Liver (tissue), 9 donors: Measurements from ENCODE around the gene ZNF326. TPM values are rescaled to one million over a fixed set of nuclear protein-coding genes. Genes with fewer than 3 reads are reported as not detected.

Source experiments
- DNase-seq: peaks from one replicate; pipeline ENCODE4 v3.0.0-alpha.2; 2017; ENCODE audit warnings: low spot score
- H3K27ac ChIP-seq, 2 donors: one replicate each; pipeline ENCODE4 v1.7.0; 2013; ENCODE audit warnings: inconsistent platforms in 2 of 2, low read length in 2 of 2, control low read depth in 1 of 2, low read depth in 1 of 2, mild to moderate bottlenecking in 1 of 2
- H3K27me3 ChIP-seq, 4 donors: one replicate each; pipeline versions ENCODE4 v1.6.1 to v1.7.0; 2013; ENCODE audit warnings: low read length in 3 of 4, inconsistent platforms in 1 of 4, mild to moderate bottlenecking in 1 of 4, moderate library complexity in 1 of 4; ENCODE audit not compliant: control insufficient read depth in 4 of 4, insufficient read depth in 4 of 4
- H3K36me3 ChIP-seq, 4 donors: one replicate each; pipeline versions ENCODE4 v1.6.1 to v1.7.0; 2013; ENCODE audit warnings: low read length in 3 of 4, mild to moderate bottlenecking in 3 of 4, low read depth in 1 of 4, moderate library complexity in 1 of 4; ENCODE audit not compliant: control insufficient read depth in 4 of 4, insufficient read depth in 3 of 4
- H3K4me1 ChIP-seq, 4 donors: one replicate each; pipeline versions ENCODE4 v1.6.1 to v1.7.0; 2013; ENCODE audit warnings: low read length in 3 of 4, mild to moderate bottlenecking in 3 of 4, moderate library complexity in 1 of 4; ENCODE audit not compliant: control insufficient read depth in 4 of 4, insufficient read depth in 4 of 4
- H3K4me3 ChIP-seq, 3 donors: one replicate each; pipeline versions ENCODE4 v1.6.1 to v1.7.0; 2013; ENCODE audit warnings: low read length in 3 of 3, control low read depth in 1 of 3, low read depth in 1 of 3, mild to moderate bottlenecking in 1 of 3
- H3K9ac ChIP-seq, 2 donors: one replicate each; pipeline ENCODE4 v1.7.0; 2013; ENCODE audit warnings: low read length in 2 of 2, mild to moderate bottlenecking in 2 of 2, moderate library complexity in 2 of 2, control low read depth in 1 of 2, low read depth in 1 of 2
- H3K9me3 ChIP-seq, 4 donors: one replicate each; pipeline versions ENCODE4 v1.6.1 to v1.7.0; 2013; ENCODE audit warnings: low read length in 3 of 4; ENCODE audit not compliant: control insufficient read depth in 4 of 4
- EGR1 ChIP-seq, 2 donors: IDR thresholded peaks; 2 replicates each; pipeline ENCODE4 v1.6.1; 2016 to 2018; ENCODE audit warnings: antibody characterized with exemption in 2 of 2, low read depth in 2 of 2
- FOXA1 ChIP-seq: IDR thresholded peaks from 2 replicates; pipeline ENCODE4 v1.6.1; 2016; ENCODE audit warnings: antibody characterized with exemption
- FOXA2 ChIP-seq: IDR thresholded peaks from 2 replicates; pipeline ENCODE4 v1.6.1; 2016; ENCODE audit warnings: antibody characterized with exemption
- GABPA ChIP-seq, 2 donors: IDR thresholded peaks in 1 of 2; conservative IDR thresholded peaks in 1 of 2; 2 replicates each; pipeline ENCODE4 v1.6.1; 2016; ENCODE audit warnings: antibody characterized with exemption in 2 of 2, mild to moderate bottlenecking in 1 of 2, moderate library complexity in 1 of 2
- HNF4G ChIP-seq: IDR thresholded peaks from 2 replicates; pipeline ENCODE4 v1.6.1; 2016; ENCODE audit warnings: antibody characterized with exemption
- JUND ChIP-seq, 2 donors: IDR thresholded peaks; 2 replicates each; pipeline ENCODE4 v1.6.1; 2016; ENCODE audit warnings: antibody characterized with exemption in 2 of 2
- NR2F2 ChIP-seq: IDR thresholded peaks from 2 replicates; pipeline ENCODE4 v1.6.1; 2016; ENCODE audit warnings: antibody characterized with exemption
- RAD21 ChIP-seq, 2 donors: IDR thresholded peaks; 2 replicates each; pipeline ENCODE4 v1.6.1; 2016; ENCODE audit warnings: antibody characterized with exemption in 2 of 2, mild to moderate bottlenecking in 2 of 2
- REST ChIP-seq: IDR thresholded peaks from 2 replicates; pipeline ENCODE4 v1.6.1; 2016; ENCODE audit warnings: antibody characterized with exemption, mild to moderate bottlenecking
- SP1 ChIP-seq: IDR thresholded peaks from 2 replicates; pipeline ENCODE4 v1.6.1; 2018; ENCODE audit warnings: antibody characterized with exemption, mild to moderate bottlenecking
- TAF1 ChIP-seq: conservative IDR thresholded peaks from 2 replicates; pipeline ENCODE4 v1.6.1; 2016; ENCODE audit warnings: antibody characterized with exemption, mild to moderate bottlenecking
- YY1 ChIP-seq: IDR thresholded peaks from 2 replicates; pipeline ENCODE4 v1.6.1; 2016; ENCODE audit warnings: antibody characterized with exemption, mild to moderate bottlenecking
- ZBTB33 ChIP-seq: IDR thresholded peaks from 2 replicates; pipeline ENCODE4 v1.6.1; 2016; ENCODE audit warnings: antibody characterized with exemption
- WGBS: extraction: QIAGEN DNeasy Blood & Tissue Kit; methylation state at CpG from one replicate; pipeline ENCODE4 v1.1.7; 2013; 5-methylcytosine and 5-hydroxymethylcytosine counted together
- polyA plus RNA-seq, 2 donors: library from polyadenylated mRNA; stranded (reverse) in 1 of 2; unstranded in 1 of 2; fragments of 200-250 nt in 1 of 2; fragments of >200 nt in 1 of 2; fragmentation: Nextera tagmentation in 1 of 2; extraction: Ambion mirVana in 1 of 2; gene quantifications; one replicate each; pipeline versions ENCODE4 v1.2.1 to v1.2.3, GENCODE V29; 2013 to 2015
- total RNA-seq, 2 donors: library from RNA; depleted of rRNA; stranded (reverse); fragments of >200 nt; gene quantifications; one replicate each; pipeline ENCODE4 v1.2.3, GENCODE V29; 2014
- TF ChIP-seq, protein P1 (sequence below): IDR thresholded peaks from 2 replicates; pipeline ENCODE4 v1.6.1; 2016; ENCODE audit warnings: antibody characterized with exemption
- TF ChIP-seq, protein P2 (sequence below): fragments of 150-350 bp; IDR thresholded peaks from 2 replicates; pipeline ENCODE4 v1.5.1; 2017; ENCODE audit warnings: improper control_type of control experiment, low read depth, low read length; ENCODE audit not compliant: missing input control
- donor health status: healthy.
- donor health status: healthy.
- donor health status: healthy.
- donor health status: healthy.
- donor health status: healthy.

The ZNF326 gene
- total and polyA plus RNA-seq, 4 donors: 6.5 to 14.6 (median 10.9) TPM

DNA sequence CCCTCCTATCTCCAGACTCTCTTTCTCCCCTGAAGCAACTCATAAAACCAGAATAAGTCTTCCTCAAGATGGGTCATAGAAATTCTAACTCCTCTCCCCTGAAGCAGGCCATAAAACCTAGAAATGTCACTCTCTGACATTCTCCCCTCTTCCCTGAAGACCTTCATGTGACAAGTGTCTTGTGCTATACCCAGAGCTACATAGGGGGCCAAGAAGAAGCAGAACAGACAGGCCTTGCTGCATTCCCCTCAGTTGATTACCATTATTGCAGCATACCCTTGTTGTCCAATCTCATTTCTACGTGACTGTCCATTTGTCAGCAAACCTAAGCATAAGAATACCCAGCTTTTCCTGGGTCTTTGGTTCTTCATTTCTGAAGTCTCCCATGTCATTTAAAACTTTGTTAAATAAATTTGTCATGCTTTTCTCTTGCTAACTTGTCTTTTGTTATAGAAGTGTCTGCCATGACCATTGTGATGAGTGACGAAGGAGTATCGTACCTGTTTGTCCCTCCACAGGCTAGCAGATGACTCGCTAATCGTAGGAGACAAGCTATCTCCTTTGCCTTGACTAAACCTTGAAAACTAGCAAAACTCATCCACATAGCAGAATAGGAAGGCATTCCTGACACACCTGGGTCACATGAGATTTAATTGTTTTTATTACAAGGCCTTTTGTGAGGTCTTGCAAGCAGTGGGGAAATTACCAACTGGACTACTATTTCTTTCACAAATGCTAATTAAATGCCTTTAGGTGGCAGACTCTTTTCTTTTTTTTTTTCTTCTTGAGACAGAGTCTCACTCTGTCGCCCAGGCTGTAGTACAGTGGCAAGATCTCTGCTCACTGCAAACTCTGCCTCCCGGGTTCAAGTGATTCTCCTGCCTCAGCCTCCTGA is 39.4 kb upstream of the ZNF326 start:
- Histone ChIP-seq H3K4me1 (peaks cover 0 to 3% (median 1%) of the 10 kb centered on the region in 4 donors), H3K27me3 (no peaks in the 10 kb centered on the region), H3K27ac (no peak overlapping the region), H3K9ac (no peak overlapping the region), H3K4me3 (no peak overlapping the region), H3K9me3 (no peaks in the 10 kb centered on the region), H3K36me3 (no peaks in the 10 kb centered on the region)
- 98% methylated on average over 7 of the region's 7 CpGs for WGBS
- no peak for TF ChIP-seq ZBTB33
- no peak for TF ChIP-seq YY1
- no peak for TF ChIP-seq FOXA2
- TF ChIP-seq GABPA (IDR thresholded peaks at IDR 0.05 in 1 of 2, conservative IDR thresholded peaks at IDR 0.05 in 1 of 2): no peak
- no peak for TF ChIP-seq RAD21 (IDR thresholded peaks at IDR 0.05)
- TF ChIP-seq NR2F2: no peak
- TF ChIP-seq SP1: no peak
- no peak for DNase-seq

DNA sequence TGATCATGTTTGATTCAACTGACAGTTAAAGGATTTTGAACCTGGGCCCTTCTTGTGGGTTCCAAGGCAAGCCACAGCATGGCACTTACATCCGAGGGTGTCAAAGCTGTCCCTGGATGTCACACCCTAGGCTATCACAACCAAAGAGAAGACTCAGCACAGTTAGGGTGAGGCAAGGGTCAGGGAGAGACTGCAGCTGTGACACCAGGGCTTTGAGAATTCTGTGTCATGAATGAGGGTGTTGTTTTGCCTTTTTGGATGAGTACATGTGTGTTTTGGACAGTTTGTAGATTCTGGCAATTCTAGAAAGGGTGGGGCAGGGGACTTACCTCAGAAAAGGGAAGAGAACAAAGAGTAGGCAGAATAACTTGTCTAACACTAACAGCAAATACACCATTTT is 37.8 kb upstream of the ZNF326 start:
- H3K4me1 ChIP-seq: no peaks in the 10 kb centered on the region
- H3K4me3 ChIP-seq: no peak overlapping the region
- WGBS: 60% methylated on average over 1 of the region's 1 CpG
- H3K9ac ChIP-seq: no peak overlapping the region
- DNase-seq: no peak
- H3K27ac ChIP-seq: no peak overlapping the region
- H3K9me3 ChIP-seq: no peaks in the 10 kb centered on the region
- no peaks in the 10 kb centered on the region for H3K36me3 ChIP-seq
- TF ChIP-seq JUND (IDR thresholded peaks at IDR 0.05) (no peak), FOXA2 (no peak), TAF1 (no peak), HNF4G (no peak), ZBTB33 (no peak), EGR1 (IDR thresholded peaks at IDR 0.05; ENCODE audit: low read depth in 2 of 2) (no peak), NR2F2 (no peak), GABPA (IDR thresholded peaks at IDR 0.05 in 1 of 2, conservative IDR thresholded peaks at IDR 0.05 in 1 of 2) (no peak), REST (no peak), RAD21 (IDR thresholded peaks at IDR 0.05) (no peak), SP1 (no peak), FOXA1 (no peak)
- TF ChIP-seq, protein P1, sequence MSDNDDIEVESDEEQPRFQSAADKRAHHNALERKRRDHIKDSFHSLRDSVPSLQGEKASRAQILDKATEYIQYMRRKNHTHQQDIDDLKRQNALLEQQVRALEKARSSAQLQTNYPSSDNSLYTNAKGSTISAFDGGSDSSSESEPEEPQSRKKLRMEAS: no peak
- TF ChIP-seq, protein P2, sequence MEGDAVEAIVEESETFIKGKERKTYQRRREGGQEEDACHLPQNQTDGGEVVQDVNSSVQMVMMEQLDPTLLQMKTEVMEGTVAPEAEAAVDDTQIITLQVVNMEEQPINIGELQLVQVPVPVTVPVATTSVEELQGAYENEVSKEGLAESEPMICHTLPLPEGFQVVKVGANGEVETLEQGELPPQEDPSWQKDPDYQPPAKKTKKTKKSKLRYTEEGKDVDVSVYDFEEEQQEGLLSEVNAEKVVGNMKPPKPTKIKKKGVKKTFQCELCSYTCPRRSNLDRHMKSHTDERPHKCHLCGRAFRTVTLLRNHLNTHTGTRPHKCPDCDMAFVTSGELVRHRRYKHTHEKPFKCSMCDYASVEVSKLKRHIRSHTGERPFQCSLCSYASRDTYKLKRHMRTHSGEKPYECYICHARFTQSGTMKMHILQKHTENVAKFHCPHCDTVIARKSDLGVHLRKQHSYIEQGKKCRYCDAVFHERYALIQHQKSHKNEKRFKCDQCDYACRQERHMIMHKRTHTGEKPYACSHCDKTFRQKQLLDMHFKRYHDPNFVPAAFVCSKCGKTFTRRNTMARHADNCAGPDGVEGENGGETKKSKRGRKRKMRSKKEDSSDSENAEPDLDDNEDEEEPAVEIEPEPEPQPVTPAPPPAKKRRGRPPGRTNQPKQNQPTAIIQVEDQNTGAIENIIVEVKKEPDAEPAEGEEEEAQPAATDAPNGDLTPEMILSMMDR: no peak
- no peaks in the 10 kb centered on the region for H3K27me3 ChIP-seq
